Renal cortex interstitium (tissue), 3 donors: ENCODE results near the gene ATCAY. TPM values are rescaled to one million over a fixed set of nuclear protein-coding genes. Genes with fewer than 3 reads are reported as not detected.

ENCODE experiments used
- polyA plus RNA-seq, 3 donors: library from polyadenylated mRNA; unstranded; fragments of 120-200 nt; gene quantifications; one replicate each; pipeline ENCODE4 v1.2.1, GENCODE V29; 2013; ENCODE audit not compliant: insufficient read length in 3 of 3

Gene ATCAY
- polyA plus RNA-seq, 3 donors = 0.33 to 0.51 (median 0.39) TPM

Other genes starting within 250 kb of the ATCAY start
- 10 to 100 TPM; 19.7 to 30.2 (median 28.9) TPM for gene PIP5K1C, start 180.2 kb upstream of the ATCAY start, polyA plus RNA-seq
- gene TJP3, start 172.3 kb upstream of the ATCAY start, polyA plus RNA-seq = 10 to 100 TPM in 2 of 3 donors, 1 to 10 TPM in 1; 8.3 to 14.8 (median 11.1) TPM
- 10 to 100 TPM; 11.7 to 21.0 (median 18.5) TPM for gene APBA3, start 119.0 kb upstream of the ATCAY start, polyA plus RNA-seq
- 10 to 100 TPM; 26.4 to 46.6 (median 42.0) TPM for gene MRPL54, start 118.0 kb upstream of the ATCAY start, polyA plus RNA-seq
- not detected for gene RAX2, start 108.5 kb upstream of the ATCAY start, polyA plus RNA-seq
- gene MATK, start 94.3 kb upstream of the ATCAY start, polyA plus RNA-seq = 1 to 10 TPM in 1 of 3 donors, under 1 TPM in 2; 0.88 to 1.9 (median 0.90) TPM
- 1 to 10 TPM; 2.3 to 3.6 (median 3.2) TPM for gene ZFR2, start 11.6 kb upstream of the ATCAY start, polyA plus RNA-seq
- gene NMRK2, start 52.4 kb downstream of the ATCAY start, polyA plus RNA-seq = not detected
- gene DAPK3, start 90.4 kb downstream of the ATCAY start, polyA plus RNA-seq = 10 to 100 TPM; 32.7 to 50.8 (median 42.1) TPM
- 1,000 to 10,000 TPM; 1,532 to 1,936 (median 1,761) TPM for gene EEF2, start 104.8 kb downstream of the ATCAY start, polyA plus RNA-seq
- 10 to 100 TPM; 30.7 to 36.6 (median 33.3) TPM for gene PIAS4, start 127.1 kb downstream of the ATCAY start, polyA plus RNA-seq
- gene ZBTB7A, start 186.2 kb downstream of the ATCAY start, polyA plus RNA-seq = 10 to 100 TPM in 2 of 3 donors, 1 to 10 TPM in 1; 7.6 to 13.8 (median 10.5) TPM
- gene MAP2K2, start 243.4 kb downstream of the ATCAY start, polyA plus RNA-seq = 100 to 1,000 TPM in 2 of 3 donors, 10 to 100 TPM in 1; 85.6 to 125 (median 124) TPM